HG03457 (cell line): ENCODE data around the gene AMIGO3.
A peak's percentile ranks its signal among the peaks of the same experiment; 100 is the strongest.
"Not testable (repeated sequence)": the region's sequence is repeated elsewhere in the genome, so short reads cannot be mapped to it uniquely, and the experiment has no call there.

ENCODE experiments used
- ATAC-seq: cut with Tn5 transposase; IDR thresholded peaks from one replicate; pipeline ENCODE4 v1.9.1; 2021; ENCODE audit warnings: moderate number of reproducible peaks; ENCODE audit not compliant: unreplicated experiment

The AMIGO3 gene

DNA sequence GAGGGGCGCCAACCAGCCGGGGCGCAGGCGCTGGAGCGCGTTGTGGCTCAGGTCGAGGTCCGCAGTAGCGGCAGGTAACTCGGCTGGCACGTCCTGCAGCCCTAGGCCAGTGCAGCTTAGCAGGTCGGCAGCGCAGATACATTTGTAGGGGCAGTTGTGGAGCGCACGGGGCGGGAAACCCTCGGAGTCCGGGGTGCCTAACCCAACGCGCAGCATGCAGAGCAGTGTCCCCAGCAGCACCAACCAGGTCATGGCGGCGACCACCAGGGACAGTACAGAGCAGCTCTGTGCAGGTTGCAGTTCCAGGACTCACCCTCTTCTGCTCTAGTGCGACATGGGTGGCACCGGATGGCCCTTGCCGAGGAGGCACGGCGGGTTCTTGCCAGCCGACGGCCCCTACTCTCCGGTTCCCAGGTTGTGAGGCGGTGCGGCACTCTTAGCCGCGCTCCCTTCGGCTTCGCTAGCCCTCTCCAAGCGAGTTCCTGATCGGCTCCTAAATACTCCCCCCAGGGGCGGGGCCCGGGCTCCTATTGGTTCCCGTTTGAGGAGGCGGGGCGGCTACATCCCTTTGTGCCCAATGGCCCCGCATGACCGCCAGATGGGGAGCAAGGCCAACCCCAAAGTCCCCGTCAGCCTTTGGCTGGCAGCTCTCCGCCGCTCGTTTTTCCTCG, at the start of gene AMIGO3:
Gene AMIGO3 (minus strand): TSS at position 471 of the 671 bp plus-strand sequence. CDS start 219 bp downstream, at position 252.
- ATAC-seq, result peak; percentile 35

DNA sequence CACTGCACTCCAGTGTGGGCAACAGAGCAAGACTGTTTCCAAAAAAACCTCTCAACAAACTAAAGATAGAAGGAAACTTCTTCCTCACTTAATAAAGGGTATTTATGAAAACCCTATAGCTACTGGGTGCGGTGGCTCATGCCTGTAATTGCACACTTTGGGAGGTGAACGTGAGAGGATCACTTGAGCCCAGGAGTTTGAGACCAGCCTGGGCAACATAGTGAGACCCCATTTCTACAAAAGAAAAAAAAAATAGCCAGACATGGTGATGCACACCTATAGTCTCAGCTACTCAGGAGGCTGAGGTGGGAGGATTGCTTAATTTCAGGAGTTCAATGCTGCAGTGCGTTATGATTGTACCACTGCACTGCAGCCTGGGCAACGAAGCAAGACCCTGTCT, 44.5 kb upstream of the AMIGO3 start:
- ATAC-seq, result no peak

- no peak for ATAC-seq
Observed at GRCh38 chr3:49761661-49762060, 42.2 kb upstream of the AMIGO3 start.

DNA sequence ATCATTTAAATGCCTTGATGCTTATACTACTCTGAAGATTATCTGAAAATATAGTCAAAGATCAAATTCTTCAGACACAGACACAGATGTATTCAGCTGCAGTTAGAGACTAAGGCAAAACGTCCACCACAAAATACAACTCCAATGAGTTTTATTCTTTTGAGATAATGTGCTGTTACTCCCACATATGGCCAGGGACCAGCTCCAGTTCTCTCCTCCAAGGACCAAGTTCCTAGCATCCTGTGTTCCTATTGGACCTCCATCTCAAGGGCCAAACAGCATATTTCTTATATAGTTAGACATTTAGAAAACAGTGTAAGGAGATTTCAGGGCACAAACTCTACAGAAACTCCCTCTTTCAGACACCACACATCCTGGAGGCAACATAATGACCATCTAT, 39.7 kb upstream of the AMIGO3 start:
- no peak for ATAC-seq

DNA sequence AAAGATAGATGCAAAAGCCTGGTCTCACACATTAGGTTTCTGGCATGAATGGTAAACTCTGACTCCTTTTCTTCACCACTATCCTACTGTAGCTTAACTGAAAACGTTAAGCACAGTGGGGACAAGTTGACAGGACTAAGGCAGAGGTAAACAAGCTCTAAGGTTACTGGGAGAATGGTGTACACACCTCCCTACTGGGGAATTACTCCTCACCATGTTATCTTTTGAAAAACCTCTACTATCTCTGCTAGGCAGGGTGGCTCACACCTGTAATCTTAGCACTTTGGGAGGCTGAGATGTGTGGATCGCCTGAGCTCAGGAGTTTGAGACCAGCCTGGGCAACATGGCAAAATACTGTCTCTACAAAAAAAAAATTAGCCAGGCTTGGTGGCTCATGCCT, 37.7 kb upstream of the AMIGO3 start:
- no peak for ATAC-seq

DNA sequence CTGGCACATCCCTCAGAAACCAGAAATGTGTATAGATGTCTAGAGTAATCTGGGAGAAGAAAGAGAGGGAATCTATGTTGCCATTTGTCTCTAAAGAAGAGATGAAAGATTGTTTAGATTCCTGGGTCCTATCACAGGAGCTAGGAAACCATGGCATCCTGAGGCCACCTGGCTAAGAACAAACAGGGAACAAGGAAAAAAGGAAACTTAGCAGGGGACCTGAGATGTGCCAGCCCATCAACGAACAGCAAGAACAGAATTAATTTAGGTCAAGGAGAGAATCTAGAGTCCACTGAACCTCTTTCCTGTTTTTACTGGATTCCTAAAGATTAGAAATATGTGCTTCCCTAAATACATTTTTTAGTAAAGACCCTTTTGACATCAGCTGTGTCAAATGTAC, 36.6 kb upstream of the AMIGO3 start:
- ATAC-seq, result no peak

DNA sequence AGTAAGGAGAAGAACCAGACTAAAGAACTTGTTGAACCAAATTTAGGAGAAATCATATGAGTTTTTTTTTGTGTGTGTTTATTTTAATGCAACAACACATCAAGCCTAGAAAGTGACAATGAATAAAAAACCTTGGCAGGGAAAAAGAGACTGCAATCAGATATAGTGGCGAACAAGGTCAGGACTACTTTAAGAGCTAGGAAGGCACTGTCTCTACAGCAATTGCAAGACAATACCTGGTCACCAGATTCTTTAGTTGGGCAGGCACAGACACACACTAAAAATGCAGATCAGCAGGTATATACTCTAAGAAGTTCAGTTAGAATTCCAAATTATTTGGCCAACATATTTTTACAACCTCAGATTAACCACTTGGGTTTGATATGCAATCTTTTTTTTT, 35.1 kb upstream of the AMIGO3 start:
- ATAC-seq, result no peak

GRCh38 chr3:49751501-49751900, 32.0 kb upstream of the AMIGO3 start:
- ATAC-seq, result no peak

DNA sequence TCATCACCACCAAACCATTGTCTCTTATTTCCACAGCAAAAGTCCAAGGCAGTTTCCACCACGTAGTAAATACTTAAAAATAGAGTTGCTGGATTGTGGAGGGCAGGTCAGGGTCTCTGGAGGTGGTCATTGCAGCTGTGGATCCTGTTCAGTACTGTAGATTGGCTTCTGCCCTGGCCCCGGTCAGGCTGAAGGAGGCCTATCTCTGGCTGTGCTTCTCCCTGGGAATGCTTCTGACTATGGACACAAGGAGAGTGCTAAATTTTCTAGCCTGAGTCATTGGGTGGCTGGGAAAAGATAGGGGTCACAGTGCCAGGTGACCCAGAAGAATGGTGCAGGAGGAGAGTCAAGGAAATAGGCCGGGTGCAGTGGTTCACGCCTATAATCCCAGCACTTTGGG, 30.6 kb upstream of the AMIGO3 start:
- no peak for ATAC-seq

DNA sequence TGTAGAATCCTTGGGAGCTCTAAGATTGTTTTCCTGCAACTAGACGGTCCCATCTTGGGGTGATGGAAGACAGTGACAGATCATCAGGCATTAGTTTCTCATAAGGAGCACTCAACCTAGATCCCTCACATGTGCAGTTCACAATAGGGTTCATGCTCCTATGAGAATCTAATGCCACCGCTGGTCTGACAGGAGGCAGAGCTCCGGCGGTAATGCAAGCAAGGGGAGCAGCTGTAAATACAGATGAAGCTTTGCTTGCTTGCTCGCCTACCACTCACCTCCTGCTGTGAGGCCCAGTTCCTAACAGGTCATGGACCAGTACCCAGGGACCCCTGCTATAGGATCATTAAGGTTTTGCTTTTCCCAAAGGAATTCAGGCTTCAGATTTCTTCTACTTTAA, 29.4 kb upstream of the AMIGO3 start:
- ATAC-seq, result not testable (repeated sequence)

DNA sequence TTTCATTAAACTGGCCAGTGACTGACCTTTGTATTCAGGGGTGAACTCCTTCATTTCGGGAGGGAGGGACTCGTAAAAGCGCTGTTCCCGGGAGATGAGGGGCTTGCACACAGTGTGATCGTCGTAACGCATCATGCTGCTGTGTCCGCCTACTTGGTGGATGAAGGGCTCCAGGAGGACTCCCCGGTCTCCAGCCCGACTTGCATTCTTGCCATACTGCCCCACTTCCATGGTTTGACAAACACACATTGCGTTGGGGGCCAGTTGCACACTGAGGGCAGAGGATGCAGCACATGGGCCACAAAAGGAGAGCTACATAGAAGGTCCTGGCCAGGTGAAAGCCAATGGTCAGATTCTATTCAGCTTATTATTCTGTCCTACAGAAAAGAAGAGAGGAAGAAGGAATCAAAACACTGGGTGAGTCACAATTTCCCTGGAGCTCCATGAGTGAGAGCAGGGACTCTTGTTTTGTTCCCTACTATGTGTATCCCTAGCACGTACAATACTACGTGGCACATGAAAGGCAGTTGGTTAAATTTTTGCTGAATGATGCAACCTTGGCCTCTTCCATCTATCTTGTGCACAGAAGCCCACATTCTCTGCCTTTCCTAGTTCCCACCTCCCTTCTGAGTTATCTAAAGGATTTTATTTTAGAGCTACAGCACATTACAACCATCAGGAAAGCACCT, 28.5 kb upstream of the AMIGO3 start:
- no peak for ATAC-seq

- no peak for ATAC-seq
Observed at GRCh38 chr3:49745986-49746385, 26.5 kb upstream of the AMIGO3 start.

DNA sequence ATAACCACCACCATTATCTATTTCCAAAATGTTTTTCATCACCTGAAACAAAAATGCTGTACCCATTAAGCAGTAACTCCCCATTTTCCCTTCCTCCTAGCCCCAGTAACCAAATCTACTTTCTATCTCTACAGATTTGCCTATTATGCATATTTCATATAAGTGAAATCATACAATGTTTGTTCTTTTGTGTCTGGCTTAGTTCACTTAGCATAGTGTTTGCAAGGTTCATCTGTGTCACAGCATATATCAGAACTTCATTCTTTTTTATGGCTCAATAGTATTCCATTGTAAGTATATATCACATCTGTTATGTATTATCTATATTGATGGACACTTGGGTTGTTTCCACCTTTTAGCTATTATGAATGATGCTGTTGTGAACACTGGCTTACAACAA, 20.9 kb upstream of the AMIGO3 start:
- ATAC-seq, result no peak

DNA sequence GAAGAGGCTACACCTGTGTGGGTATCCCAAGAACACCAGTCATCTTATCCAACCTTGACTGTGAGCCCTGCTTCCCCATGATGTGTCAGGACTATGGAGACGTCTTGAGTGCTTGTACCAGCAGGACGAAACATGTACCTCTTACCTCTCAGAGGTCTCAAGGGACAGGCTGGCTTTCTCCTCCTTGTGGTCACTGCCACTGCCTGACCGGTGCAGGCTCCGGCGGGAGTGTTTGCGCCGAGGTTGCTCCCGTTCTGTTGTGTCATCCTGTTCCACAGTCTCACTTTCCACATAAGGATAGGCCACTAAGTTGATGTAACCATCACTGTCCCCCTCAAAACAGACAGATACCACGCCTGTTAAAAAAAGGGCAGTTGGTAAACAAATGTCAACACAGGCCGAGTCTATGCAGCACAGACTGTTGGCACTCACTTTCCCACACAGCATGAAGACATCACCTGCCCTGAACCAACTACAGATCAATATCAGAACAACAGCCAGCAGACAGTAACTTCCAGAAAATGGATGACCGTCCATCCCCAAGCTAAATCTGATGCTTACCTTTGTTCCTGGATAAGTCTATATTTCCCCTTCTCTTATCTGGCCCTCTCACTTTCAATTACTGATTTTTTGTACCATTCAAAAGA, 18.7 kb upstream of the AMIGO3 start:
- no peak for ATAC-seq

DNA sequence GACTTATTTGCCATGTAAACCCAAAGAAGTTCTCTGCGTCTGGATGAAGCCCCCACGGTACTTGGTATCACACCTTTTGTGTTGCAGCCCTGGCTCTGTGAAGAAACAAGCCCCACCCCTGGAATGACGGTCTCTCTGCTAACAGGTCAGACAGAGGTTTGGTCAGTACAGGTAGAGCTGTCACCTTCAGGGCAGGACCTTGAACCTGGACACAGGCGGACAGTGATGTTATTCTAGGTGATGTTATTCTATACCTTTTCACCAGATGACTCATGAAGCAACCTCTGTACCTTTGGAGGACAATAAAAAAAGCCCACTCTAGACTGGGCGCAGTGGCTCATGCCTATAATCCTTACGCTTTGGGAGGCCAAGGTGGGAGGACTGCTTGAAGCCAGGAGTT, 15.3 kb upstream of the AMIGO3 start:
- no peak for ATAC-seq

- no peak for ATAC-seq
Observed at GRCh38 chr3:49733551-49733950, 14.1 kb upstream of the AMIGO3 start.

- ATAC-seq, result no peak
Observed at GRCh38 chr3:49732597-49732996, 13.1 kb upstream of the AMIGO3 start.

DNA sequence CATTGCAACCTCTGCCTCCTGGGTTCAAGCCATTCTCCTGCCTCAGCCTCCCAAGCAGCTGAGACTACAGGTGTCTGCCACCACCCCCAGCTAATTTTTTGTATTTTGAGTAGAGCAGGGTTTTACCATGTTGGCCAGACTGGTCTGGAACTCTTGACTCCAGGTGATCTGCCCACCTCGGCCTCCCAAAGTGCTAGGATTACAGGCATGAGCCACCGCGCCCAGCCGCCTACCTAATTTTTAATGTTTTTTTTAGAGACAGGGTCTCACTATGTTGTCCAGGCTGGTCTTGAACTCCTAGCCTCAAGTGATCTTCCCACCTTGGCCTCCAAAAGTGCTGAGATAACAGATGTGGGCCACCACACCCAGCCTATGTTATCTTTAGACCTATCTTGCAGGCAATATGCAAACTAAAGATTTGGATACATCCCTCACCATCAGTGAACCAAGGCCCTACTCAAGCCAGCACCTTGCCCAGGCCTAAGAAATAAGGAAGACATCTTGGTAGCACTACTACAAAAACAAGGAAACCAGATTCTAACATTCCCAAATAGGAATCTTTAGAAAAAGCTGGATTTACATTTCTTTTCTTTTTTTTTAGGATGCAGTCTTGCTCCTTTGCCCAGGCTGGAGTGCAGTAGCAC, 10.6 kb upstream of the AMIGO3 start:
- no peak for ATAC-seq

GRCh38 chr3:49727924-49728361, 8.5 kb upstream of the AMIGO3 start:
- no peak for ATAC-seq

- ATAC-seq, result no peak
Observed at GRCh38 chr3:49727154-49727923, 7.9 kb upstream of the AMIGO3 start.
